HG03469 (cell line): Measurements from ENCODE around the gene GPC3.
"Not testable (repeated sequence)": the region's sequence is repeated elsewhere in the genome, so short reads cannot be mapped to it uniquely, and the experiment has no call there.

Source experiments
- ATAC-seq: cut with Tn5 transposase; IDR thresholded peaks from one replicate; pipeline ENCODE4 v1.9.1; 2021; ENCODE audit warnings: mild to moderate bottlenecking, moderate library complexity, moderate number of reproducible peaks; ENCODE audit not compliant: unreplicated experiment

GPC3 gene

GRCh38 chrX:133985164-133985966 lies at the start of gene GPC3:
Gene GPC3 (minus strand): TSS chrX:133985594.
- ATAC-seq: no peak

GRCh38 chrX:134032441-134032840 lies 47.0 kb upstream of the GPC3 start:
- ATAC-seq: no peak

GRCh38 chrX:134026565-134027311 lies 41.3 kb upstream of the GPC3 start:
- ATAC-seq: no peak

DNA sequence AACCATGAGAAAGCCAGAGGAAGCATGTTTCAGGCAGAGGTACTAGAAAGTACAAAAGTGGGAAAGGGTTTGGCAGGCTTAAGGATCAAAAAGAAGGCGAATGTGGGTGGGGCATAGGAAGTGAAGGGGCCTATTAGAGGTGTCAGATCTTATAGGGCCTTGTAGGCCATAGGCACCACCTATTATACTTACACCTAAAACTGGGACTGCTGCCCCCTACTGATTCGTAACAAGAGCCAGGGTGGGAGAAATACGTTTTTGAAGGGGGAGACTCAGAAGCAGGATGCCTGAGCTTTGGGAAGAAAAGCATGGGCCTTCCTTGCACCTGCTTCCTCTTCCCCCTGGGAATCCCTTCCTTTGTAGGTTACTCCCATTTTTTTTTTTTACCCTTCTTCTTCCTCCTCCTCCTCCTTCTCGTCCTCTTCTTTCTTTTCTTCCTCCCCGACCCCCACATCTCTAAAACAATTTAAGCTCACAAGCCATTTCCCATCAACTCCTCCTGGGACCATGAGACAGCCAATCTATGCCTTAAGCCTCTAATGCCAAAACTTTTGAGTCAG lies 40.7 kb upstream of the GPC3 start:
- no peak for ATAC-seq

DNA sequence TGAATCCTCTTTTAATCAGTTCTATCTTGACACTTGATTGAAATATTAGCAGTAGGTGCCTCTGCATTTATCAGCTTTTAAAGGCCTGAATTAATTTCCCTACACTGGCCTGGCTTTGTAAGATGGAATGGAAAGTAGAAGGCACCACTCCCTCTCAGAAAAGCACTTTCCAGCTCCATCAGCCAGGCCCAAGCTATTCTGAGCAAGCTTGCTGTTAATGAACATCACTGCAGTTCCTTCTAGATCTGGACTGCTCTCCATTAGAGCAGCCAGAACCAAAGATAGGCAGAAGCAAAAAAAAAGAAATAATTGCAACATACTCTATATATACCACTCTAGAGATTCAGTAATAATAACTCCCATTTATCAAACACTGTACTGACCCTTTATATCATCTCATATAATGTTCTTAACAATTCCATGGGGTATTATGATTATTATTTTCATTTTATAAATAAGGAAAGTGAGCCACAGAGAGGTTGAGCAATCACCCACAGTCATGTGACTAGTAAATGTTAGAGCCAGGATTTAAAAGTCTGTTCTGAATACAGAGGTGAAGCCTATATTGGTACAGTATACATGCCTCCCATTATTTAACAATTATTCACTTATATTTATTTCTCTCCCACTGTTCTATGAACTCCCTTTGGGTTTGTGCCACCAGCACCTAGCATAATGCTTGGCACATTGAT lies 39.4 kb upstream of the GPC3 start:
- no peak for ATAC-seq

- ATAC-seq: no peak
Measured at GRCh38 chrX:134023851-134024281, 38.5 kb upstream of the GPC3 start.

GRCh38 chrX:134020910-134021309 lies 35.5 kb upstream of the GPC3 start:
- ATAC-seq: no peak

- ATAC-seq: no peak
Measured at GRCh38 chrX:134019567-134020206, 34.3 kb upstream of the GPC3 start.

GRCh38 chrX:134016309-134016708 lies 30.9 kb upstream of the GPC3 start:
- ATAC-seq: not testable (repeated sequence)

DNA sequence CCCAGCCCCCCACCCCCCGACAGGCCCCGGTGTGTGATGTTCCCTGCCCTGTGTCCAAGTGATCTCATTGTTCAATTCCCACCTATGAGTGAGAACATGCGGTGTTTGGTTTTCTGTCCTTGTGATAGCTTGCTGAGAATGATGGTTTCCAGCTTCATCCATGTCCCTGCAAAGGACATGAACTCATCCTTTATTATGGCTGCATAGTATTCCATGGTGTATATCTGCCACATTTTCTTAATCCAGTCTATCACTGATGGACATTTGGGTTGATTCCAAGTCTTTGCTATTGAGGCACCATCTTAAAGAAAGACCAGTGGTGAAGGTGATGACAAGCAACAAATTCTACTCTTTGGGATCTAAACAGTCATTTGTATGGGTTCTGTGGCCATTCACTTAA lies 30.1 kb upstream of the GPC3 start:
- ATAC-seq: not testable (repeated sequence)

- no peak for ATAC-seq
Measured at GRCh38 chrX:134013524-134013923, 28.1 kb upstream of the GPC3 start.

GRCh38 chrX:134013092-134013497 lies 27.7 kb upstream of the GPC3 start:
- ATAC-seq: no peak

DNA sequence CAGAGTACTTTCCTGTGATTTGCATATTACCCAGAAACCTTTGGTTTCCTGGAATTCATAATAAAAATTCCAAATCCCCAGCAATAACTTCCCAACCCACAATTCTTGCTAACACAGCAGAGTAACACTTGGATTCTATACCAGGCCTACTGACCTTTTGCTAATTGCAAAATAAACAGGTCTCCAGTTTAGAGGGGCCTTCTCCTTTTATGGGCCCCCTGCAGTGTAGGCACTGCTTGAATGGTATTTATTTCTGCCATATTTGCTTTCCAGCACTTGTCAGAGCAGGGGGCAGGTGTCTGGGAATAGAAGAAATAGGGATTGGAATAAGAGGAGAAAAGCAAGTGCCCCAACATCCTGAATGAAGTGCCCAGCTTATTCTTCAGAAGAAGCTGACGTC lies 25.3 kb upstream of the GPC3 start:
- ATAC-seq: no peak

- no peak for ATAC-seq
Measured at GRCh38 chrX:134007716-134008115, 22.3 kb upstream of the GPC3 start.

DNA sequence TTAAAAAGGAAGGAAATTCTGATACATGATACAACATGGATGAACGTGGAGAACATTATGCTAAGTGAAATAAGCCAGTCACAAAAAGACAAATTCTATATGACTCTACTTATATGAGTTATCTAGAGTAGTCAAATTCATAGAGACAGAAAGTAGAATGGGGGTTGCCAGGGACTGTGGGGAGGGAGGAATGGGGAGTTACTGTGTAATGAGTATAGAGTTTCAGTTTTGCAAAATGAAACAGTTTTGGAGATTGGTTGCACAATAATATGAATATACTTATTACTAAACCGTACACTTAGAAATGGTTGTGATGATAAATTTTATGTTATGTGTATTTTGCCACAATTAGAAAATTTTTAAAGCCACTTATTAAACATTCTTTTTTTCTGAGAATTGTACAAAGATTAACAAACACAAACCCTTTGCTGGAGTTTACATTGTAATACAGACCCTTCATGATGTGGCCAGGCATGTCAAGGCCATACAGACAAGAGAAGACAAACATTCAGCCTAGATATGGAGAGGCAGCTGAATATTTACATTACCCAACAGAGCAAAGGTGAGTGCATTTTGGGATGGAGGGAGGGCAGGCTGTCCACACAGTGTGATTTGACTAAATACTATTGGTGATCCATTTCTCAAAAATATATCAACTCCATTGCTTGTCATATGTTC lies 21.2 kb upstream of the GPC3 start:
- ATAC-seq: no peak

DNA sequence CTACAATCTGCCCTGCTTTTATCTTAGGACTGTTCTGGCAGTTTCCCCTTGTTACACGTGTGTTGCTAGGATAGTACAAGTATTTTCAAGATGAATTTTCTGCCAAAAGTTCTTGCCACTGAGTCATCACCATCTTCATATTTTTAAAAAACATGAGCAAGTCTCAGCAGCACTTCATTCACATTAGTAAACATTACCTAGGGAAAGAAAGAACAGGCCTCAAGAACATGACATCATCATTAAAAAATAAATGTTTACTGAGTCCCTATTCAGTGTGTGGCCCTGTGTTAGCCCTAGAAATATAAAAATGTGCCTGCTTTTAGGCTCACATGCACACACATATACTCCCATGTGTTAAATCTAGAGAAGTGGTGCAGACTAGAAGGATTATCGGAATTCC lies 18.7 kb upstream of the GPC3 start:
- ATAC-seq: no peak

DNA sequence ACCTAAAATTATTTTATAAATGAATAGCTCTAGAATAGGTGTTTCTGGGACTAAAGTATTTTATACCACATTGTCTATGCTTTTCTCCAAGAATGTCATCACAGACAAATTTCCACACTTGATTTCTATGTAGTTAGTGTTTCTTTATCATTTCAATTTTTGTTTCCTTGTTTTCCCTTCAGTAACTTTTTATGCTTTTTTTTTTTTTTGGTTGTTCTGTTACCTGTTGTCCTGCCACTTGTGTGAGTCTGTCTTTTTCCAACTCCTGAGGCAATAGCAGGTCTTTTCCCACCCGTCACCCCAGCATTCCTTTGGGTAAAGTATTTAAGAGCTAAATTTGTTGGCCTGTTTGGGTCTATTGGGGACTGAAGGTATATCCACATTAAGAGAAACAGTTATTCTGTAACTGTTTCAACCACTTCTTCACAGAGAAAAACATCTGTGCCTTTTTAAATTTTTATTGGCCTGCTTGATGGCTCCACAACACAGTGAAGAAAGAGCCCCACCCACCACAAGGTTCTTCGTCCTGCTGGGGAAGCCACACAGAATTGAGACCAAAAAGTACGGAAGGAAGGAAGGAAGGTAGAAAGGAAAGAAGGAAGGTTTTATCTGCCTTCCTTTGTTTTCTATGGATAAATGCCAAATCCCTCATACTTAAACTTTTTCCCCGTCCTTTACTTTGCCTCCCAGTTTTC lies 17.7 kb upstream of the GPC3 start:
- no peak for ATAC-seq

DNA sequence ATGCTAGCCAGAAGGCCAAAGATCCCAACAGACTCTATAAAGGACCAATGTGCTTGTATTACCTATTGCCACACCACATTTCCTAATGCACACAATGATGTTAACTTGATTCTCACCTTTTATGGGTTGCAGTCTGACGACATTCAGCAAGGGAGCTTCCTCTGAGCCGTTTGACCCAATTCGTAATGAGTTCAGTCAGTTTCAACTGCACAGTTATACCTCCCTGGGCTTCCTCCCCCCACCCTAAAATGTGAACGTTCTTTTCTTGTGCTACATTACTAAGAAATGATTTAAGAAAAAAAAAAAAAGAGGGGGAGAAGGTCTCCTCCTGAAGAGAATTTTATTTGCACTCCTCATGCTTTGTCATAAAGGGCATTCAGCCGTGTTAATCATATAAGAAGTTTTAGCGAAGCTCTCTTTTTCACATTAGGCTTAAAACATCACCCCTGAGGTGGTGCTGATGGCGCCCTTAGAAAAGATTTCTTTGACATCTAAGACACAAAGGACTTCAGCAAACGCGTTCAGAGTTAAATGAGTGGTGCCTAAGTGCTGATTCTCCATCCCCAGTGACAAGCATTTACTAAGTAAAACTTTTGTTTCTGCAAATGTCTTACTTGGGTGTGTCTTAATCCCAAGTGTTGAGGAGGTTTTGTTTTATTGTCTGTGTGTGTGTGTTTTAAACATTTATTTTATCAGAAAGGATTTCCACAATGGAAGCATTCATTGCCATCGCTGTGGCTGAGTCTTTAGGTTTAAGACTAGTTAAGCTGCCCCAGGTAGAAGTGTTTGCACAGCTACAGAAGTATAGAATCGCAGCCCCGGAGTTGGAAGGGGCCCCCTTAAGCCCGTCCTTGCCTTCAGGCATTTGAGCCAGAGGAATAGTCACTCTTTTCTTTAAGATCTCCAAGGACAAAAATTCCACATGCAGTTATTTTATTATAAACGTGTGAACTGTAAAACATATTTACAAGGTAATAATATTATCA lies 15.2 kb upstream of the GPC3 start:
- ATAC-seq: no peak
